DMS79 treated with DMSO at 0.1 percent for 48 hours (cell line): Measurements from ENCODE around the gene TOMM40L.
"Not testable (repeated sequence)": the region's sequence is repeated elsewhere in the genome, so short reads cannot be mapped to it uniquely, and the experiment has no call there.

ENCODE experiments used
- DNase-seq: peaks from one replicate; lab custom pipeline; 2025; lab: John Stamatoyannopoulos, UW

Gene TOMM40L

GRCh38 chr1:161222175-161223019 is 3.5 kb upstream of the TOMM40L start:
- DNase-seq, result no peak

DNA sequence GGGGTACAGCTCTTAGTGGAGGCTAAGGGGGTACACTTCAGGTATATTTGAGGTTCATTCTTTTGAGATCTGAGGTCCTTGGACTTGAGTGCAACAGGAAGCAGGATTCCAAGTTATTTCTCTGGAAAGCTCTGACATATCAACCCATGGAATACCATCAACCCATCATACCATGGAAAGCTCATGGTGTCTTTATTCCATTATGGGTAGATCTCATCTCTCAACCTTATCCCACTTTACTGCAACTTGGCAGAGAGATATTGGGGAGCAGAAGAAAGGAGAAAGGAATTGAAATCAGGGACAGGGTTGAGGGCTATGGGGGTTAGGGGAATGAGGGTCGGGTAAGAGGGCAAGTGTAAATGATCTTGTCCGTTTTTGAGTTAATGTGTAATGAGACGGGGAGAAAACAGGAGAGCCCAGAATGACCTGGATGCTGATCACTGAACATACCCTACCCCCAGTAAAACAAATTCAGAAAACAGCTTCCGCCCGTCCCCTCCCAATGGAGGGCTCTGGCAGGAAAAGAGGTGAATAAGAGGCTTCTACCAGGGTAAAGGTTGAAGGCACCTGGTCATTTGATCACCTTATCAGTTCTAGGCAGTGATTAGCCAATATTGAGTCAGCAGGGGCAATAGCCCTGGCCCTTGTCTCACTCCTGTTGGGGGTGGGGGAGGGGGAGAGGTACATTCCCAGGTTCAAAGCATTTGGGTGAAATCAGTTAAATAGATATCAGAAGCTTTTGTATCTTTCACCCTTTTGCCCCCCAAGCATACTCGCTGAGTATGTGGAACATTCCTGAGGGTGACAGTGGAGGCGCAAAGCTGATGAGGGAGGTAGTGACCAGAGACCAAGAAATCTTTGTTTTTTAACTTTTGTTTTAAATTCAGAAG is 1.8 kb upstream of the TOMM40L start:
- DNase-seq, result no peak

GRCh38 chr1:161224695-161225087 is 1.2 kb upstream of the TOMM40L start:
- not testable (repeated sequence) for DNase-seq

DNA sequence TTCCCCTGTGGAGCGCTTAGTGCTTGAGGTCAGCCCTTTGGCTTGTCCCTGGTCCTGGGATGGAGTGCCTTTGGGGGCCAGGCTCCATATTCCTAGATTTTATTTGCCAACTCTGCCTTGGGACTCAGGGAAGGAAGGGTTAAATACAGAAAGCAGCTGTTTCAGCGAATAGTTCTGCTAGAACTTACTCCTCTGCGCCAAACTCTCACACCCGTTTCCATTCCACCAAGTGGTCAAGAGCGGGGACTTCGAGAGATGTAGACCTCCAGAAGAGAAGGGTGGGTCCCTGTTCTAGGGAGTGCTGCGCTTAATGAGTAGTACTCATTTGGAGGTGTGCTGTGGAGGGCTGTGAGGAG is 704 bp upstream of the TOMM40L start:
- no peak for DNase-seq

- no peak for DNase-seq
These were observed 456 bp downstream of the TOMM40L start for GRCh38 chr1:161226320-161226711.

DNA sequence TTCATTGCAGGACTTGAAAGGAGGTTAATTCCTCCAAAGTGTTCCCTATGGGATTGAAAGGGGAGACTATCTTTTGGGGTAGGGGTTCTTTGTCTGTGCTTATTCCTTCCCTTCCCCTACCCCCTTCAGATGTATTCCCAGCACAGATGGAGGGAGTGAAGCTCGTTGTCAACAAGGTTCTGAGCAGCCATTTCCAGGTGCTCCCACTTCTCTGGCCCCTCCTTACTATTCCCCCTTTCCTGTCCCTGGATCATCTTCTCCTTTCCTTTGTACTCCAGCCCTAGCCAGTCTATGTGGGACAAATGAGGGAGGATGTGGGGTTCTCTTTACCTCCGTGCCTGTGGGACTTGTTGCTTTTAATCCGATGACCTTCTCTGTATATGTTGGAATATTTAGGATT is 899 bp downstream of the TOMM40L start:
- no peak for DNase-seq

DNA sequence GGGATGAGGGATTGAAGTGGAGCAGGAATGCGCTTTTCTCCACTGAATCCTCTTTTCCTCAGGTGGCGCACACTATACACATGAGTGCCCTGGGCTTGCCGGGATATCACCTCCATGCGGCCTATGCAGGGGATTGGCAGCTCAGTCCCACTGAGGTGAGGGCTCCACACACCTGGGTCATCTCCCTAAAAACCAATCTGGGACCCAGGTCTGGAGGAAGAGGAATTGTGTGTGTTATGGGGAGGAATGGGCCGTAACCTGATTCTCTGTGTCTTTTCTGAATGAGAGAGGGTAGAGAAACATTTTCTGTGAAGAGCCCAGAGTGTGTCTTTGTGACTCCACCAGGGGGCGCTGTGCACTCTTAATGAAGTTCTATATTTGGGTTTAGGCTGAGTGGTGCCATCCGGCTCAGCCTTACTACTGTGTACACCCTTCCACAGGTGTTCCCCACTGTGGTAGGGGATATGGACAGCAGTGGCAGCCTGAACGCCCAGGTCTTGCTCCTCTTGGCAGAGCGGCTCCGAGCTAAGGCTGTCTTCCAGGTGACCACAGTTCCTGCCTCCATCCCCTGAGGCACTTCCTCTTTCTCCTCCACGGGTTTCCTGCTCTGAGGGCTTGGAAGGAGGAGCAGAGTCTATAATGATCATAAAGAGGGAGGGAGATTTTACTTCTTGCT is 1.5 kb downstream of the TOMM40L start:
- peak; percentile 72 for DNase-seq

- DNase-seq, result no peak
These were observed 2.2 kb downstream of the TOMM40L start for GRCh38 chr1:161228032-161228431.

GRCh38 chr1:161229896-161230295 is 4.0 kb downstream of the TOMM40L start:
- DNase-seq, result no peak

DNA sequence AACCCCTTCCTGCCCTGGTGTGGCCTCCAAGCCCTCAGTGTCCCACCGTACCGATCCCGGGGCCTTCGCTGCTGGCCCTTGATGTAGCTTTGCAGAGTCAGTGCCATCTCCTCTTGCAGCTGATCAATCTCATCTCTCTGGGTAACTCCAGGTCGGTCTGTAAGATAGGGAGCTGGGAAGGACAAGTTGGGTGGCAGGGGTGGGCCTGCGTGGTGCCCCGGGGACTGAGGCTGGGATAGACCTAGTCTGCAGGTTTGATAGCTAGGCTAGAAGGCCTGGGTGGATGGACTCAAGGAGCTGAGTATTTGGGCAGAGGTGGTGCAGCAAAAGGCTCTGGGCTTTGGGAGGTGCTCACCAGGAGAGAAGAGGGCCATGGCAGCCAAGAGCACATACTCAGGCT is 4.9 kb downstream of the TOMM40L start:
- DNase-seq, result no peak

DNA sequence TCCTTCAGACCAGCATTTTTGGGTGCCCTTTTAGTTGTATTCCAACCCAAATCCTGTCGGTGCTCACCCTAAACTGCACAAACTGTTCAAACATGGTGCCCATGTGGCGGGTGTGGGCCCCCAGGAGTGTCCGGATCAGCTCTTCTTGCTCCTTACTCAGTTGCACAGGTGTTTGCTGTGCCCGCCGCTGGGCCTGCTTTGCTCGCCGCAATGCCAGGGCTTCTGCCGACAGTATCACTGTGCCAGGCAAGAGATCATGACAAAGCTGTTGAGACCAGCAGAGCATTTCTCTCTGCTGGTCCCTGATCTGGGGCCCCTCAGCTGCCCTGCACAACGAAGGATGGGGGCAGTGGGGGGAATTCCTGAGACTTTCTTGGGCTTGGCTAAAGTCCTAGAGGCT is 7.2 kb downstream of the TOMM40L start:
- no peak for DNase-seq

GRCh38 chr1:161235957-161236775 is 10.3 kb downstream of the TOMM40L start:
- peak; percentile 15 for DNase-seq

- no peak for DNase-seq
These were observed 12.2 kb downstream of the TOMM40L start, which contains the start of gene NR1I3 for GRCh38 chr1:161238039-161238473. TSS of gene NR1I3 (minus strand) at chr1:161238203. CDS start at chr1:161236565, 1,638 bp downstream.

DNA sequence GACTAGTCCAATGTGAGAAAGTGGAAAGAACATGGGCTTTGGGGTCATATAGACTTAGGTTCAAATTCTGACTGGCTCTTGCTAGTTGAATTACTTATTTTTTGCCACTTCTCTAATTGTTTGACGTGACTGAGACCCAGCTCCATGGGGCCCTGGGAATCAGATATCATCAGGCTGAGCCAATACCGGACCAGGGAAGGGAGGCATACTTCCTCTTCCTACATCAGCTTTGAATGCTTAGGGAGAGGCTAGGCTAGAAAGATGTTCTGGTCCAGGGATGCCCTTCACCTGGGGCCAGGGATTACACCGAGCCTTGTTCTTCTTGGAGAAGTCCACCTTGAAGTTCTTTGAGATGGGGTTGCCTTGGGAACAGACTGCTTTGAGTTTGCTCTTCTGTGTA is 15.8 kb downstream of the TOMM40L start:
- no peak for DNase-seq

DNA sequence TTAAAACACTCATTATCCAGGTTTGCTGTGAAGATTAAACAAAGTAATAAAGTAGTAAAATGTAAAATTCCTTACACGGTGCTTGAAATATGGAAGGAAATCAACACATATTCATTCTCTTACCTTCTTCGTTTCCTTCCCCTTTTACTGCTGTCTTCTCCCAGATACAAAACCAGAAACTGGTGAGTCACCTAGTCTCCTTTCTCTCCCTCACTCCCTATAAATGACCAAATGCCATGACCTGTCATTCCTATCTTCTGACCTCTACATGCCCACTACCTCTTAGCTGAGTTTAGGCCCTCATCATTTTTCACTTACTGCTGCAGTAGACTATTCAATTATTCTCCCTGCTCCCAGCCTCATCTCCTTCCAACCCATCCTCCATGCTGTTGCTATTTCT is 16.5 kb downstream of the TOMM40L start:
- DNase-seq, result no peak

GRCh38 chr1:161244888-161245287 is 19.0 kb downstream of the TOMM40L start:
- no peak for DNase-seq

- DNase-seq, result not testable (repeated sequence)
These were observed 24.2 kb downstream of the TOMM40L start for GRCh38 chr1:161250100-161250499.

DNA sequence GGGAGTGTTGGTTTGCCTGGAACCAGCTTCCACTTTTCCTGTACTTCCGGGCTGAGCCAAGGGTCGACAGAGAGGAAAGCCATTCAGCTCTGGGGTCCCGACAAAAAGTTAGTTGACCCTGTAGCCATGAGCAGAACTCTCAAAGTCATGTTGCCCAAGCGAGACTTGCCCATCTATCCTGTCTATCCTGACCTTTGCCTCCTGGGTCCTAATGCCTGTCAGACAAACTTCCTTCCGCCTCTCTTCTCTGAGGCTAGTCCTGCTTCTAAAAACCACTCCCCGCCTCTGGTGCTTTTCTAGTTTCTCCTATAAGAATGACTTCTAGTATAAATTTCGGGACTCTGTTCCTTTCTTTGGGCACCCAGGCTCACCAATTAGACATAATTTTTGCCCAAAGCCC is 25.0 kb downstream of the TOMM40L start:
- no peak for DNase-seq

GRCh38 chr1:161251579-161251978 is 25.7 kb downstream of the TOMM40L start:
- no peak for DNase-seq

DNA sequence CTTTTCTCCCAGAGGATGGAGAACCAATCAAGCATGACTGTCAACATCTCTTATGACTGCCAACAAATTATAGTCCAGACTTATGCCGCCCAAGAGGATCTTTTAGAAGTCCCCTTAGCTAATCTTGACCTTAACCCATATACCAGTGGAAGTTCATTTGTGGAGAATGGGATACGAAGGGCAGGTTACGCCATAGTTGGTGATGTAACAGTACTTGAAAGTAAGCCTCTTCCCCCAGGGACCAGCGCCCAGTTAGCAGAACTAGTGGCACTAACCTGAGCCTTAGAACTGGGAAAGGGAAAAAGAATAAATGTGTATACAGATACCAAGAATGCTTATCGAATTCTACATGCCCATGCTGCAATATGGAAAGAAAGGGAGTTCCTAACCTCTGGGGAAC is 29.4 kb downstream of the TOMM40L start:
- DNase-seq, result peak; percentile 35

GRCh38 chr1:161255955-161256520 is 30.2 kb downstream of the TOMM40L start:
- DNase-seq, result not testable (repeated sequence)
